Measurements from ENCODE around the gene SHISA5. TPM values are rescaled to one million over a fixed set of nuclear protein-coding genes. Genes with fewer than 3 reads are reported as not detected.

The SHISA5 gene
- total RNA-seq, 4 donors from 2014 or later = 64.1 to 90.6 (median 75.4) TPM

DNA sequence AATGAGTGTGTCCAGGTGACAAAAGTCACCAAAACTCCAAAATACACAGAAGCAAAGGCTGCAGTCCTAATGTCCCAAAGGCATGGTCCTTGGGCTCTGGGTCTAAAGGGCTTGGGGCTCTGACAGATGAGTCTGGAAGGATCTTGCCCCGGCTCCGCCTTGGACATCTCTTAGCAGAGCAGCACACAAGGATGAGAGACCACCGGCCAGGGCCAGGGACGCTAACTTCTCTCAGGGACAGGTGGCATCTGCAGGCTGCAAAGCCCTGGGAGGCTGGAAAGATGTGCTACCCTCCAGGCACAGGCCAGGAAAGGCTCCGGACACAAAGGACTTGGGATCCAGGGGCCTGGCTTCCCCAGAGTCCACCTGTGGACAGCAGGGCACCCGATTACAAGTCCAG, 14.1 kb upstream of the SHISA5 start:
- TF ChIP-seq, protein P1, sequence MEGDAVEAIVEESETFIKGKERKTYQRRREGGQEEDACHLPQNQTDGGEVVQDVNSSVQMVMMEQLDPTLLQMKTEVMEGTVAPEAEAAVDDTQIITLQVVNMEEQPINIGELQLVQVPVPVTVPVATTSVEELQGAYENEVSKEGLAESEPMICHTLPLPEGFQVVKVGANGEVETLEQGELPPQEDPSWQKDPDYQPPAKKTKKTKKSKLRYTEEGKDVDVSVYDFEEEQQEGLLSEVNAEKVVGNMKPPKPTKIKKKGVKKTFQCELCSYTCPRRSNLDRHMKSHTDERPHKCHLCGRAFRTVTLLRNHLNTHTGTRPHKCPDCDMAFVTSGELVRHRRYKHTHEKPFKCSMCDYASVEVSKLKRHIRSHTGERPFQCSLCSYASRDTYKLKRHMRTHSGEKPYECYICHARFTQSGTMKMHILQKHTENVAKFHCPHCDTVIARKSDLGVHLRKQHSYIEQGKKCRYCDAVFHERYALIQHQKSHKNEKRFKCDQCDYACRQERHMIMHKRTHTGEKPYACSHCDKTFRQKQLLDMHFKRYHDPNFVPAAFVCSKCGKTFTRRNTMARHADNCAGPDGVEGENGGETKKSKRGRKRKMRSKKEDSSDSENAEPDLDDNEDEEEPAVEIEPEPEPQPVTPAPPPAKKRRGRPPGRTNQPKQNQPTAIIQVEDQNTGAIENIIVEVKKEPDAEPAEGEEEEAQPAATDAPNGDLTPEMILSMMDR (IDR thresholded peaks at IDR 0.05; ENCODE audit: low read depth) = no peak

GRCh38 chr3:48516571-48516970, 12.6 kb upstream of the SHISA5 start:
- TF ChIP-seq, protein P1 (IDR thresholded peaks at IDR 0.05; ENCODE audit: low read depth) = no peak

- TF ChIP-seq, protein P1 (IDR thresholded peaks at IDR 0.05; ENCODE audit: low read depth) = no peak
Measured at GRCh38 chr3:48514431-48515227, 10.7 kb upstream of the SHISA5 start.

DNA sequence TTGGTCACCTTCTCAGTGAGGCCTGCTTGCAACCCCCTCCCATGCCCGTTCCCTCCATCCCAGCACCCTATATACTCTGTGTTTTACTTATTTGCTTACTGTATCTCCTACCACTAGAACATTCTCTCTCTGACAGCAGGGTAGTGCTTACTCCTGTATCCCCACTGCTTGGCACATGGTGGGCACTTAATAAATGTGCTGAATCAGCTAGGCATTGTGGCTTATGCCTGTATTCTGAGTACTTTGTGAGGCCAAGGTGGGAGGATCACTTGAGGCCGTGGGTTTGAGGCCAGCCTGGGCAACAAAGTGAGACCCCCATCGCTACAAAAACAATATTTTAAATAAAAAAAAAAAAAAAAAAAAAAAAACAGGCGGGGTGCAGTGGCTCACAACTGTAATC, 7.6 kb upstream of the SHISA5 start:
- TF ChIP-seq, protein P1 (IDR thresholded peaks at IDR 0.05; ENCODE audit: low read depth) = no peak

GRCh38 chr3:48507256-48508061, 3.5 kb upstream of the SHISA5 start:
- TF ChIP-seq, protein P1 (IDR thresholded peaks at IDR 0.05; ENCODE audit: low read depth) = no peak

GRCh38 chr3:48505968-48506504, 2.1 kb upstream of the SHISA5 start:
- TF ChIP-seq, protein P1 (IDR thresholded peaks at IDR 0.05; ENCODE audit: low read depth) = no peak

DNA sequence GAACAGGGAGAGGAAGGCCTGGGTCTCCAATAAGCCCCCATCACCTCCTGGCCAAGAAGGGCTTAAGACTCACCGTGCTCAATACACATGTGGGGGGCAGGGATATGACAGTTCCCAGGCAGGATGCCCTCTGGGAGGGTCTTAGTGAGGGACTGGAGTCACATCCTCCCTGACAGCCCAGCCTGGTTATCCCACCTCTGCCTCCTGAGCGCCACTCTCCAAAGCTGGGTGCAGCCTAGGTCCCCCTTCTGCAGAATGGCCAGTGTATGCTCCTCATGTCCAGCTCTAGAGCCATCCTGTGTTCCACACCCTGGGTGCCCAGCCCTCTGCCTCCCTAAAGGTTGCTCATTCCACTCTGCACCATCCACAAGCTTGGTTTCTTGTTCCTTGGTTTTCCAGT, 1.2 kb upstream of the SHISA5 start:
- TF ChIP-seq, protein P1 (IDR thresholded peaks at IDR 0.05; ENCODE audit: low read depth) = no peak
